Colonic mucosa (tissue), 4 donors: ENCODE measurements around the gene BLOC1S5. TPM values are rescaled to one million over a fixed set of nuclear protein-coding genes. Genes with fewer than 3 reads are reported as not detected.

Experiments
- DNase-seq: peaks from one replicate; pipeline ENCODE4 v3.0.0-alpha.2; 2020
- H3K27ac ChIP-seq: fragments of 200-600 bp; one replicate; pipeline ENCODE4 v1.8.0; 2021
- H3K27me3 ChIP-seq: fragments of 200-600 bp; one replicate; pipeline ENCODE4 v1.8.0; 2021
- H3K36me3 ChIP-seq: fragments of 200-600 bp; one replicate; pipeline ENCODE4 v1.8.0; 2021
- H3K4me1 ChIP-seq: fragments of 200-600 bp; one replicate; pipeline ENCODE4 v1.8.0; 2021; ENCODE audit warnings: mild to moderate bottlenecking
- H3K4me3 ChIP-seq: fragments of 200-600 bp; one replicate; pipeline ENCODE4 v1.8.0; 2021
- H3K9ac ChIP-seq, 2 donors: one replicate each; pipeline ENCODE4 v1.7.0; 2013; ENCODE audit warnings: control low read depth in 2 of 2, low read depth in 2 of 2, low read length in 2 of 2
- H3K9me3 ChIP-seq: fragments of 200-600 bp; one replicate; pipeline ENCODE4 v1.8.0; 2021
- CTCF ChIP-seq: fragments of 200-600 bp; IDR thresholded peaks from one replicate; pipeline ENCODE4 v1.8.0; 2022; ENCODE audit warnings: antibody characterized with exemption, mild to moderate bottlenecking
- intact Hi-C: fragments of 100-400 bp; cut with DNase I; formaldehyde crosslinking; loops from one replicate; pipeline ENCODE4 v1.14.1; 2022
- total RNA-seq, 2 donors: library from RNA; stranded (reverse); fragmentation: NEBNext Ultra II Directional in 1 of 2; extraction: Animal tissue kit (Norgen Biotek cat#: 25700) in 1 of 2; gene quantifications; one replicate each; pipeline ENCODE4 v1.2.1, GENCODE V29; 2021
- donor health status: healthy.
- donor health status: DM: no; HTN: no; CAD: no.
- donor health status: DM: no; HTN: no; CAD: no.

Gene BLOC1S5
- total RNA-seq, 2 donors from 2014 or later = 10.3 to 14.1 TPM

- Histone ChIP-seq H3K9me3 (no peaks in the 10 kb centered on the region), H3K36me3 (no peaks in the 10 kb centered on the region), H3K4me1 (no peaks in the 10 kb centered on the region), H3K4me3 (no peak overlapping the region), H3K27me3 (no peaks in the 10 kb centered on the region), H3K27ac (no peak overlapping the region), H3K9ac (no peak overlapping the region)
- no peak for DNase-seq
- intact Hi-C loops = no loop called here
- TF ChIP-seq CTCF = no peak
Measured at GRCh38 chr6:8084586-8084985, 20.4 kb upstream of the BLOC1S5 start.

DNA sequence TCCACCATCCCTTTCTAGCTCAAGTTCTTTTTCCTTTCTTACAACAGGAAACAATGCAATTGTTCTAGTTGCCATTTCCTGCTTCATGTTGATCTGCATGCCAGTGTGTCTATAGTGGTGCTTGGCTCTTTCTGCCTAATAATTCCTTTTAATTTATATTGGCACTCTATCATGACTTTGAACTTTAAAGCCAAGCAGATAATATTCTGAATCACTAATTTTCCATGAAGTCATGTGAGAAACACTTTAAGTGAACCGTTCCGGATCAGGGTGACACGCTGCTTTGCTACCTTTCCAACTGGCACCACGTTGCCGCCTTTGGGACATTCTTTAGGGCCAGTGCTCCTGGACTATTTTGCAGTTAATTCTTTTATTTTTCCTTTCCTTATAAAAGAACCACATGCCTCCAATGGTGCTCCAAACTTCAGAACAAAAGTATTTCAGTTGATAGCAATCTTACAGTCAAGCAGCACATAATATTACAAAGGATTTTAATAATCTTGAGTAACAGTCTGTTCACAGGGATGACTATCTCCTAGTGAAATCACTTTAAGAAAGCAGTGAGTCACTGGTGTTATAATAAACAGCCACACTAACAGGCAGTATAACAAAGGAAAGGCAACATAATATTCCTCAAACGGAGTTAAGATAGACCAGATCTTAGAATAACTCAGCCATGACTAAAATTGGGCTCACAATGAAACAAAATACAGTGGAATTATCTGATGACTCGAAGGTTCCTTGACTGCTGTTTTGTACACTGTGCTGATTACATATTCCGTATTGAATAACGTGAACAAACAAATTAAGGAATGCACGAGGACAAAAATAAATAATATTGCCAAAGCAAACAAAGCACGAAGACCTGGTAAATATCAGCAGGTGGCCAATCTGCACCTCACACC lies 19.0 kb upstream of the BLOC1S5 start:
- Histone ChIP-seq H3K27ac (no peak overlapping the region), H3K4me1 (no peaks in the 10 kb centered on the region), H3K9ac (no peak overlapping the region), H3K9me3 (no peaks in the 10 kb centered on the region), H3K4me3 (no peak overlapping the region), H3K36me3 (no peaks in the 10 kb centered on the region), H3K27me3 (no peaks in the 10 kb centered on the region)
- intact Hi-C loops = no loop called here
- DNase-seq = no peak
- no peak for TF ChIP-seq CTCF

- TF ChIP-seq CTCF = no peak
- Histone ChIP-seq H3K4me3 (no peak overlapping the region), H3K27me3 (no peaks in the 10 kb centered on the region), H3K9ac (no peak overlapping the region), H3K9me3 (no peaks in the 10 kb centered on the region), H3K4me1 (no peaks in the 10 kb centered on the region), H3K27ac (no peak overlapping the region), H3K36me3 (no peaks in the 10 kb centered on the region)
- intact Hi-C loops = no loop called here
- no peak for DNase-seq
Measured at GRCh38 chr6:8082572-8082953, 18.4 kb upstream of the BLOC1S5 start.

DNA sequence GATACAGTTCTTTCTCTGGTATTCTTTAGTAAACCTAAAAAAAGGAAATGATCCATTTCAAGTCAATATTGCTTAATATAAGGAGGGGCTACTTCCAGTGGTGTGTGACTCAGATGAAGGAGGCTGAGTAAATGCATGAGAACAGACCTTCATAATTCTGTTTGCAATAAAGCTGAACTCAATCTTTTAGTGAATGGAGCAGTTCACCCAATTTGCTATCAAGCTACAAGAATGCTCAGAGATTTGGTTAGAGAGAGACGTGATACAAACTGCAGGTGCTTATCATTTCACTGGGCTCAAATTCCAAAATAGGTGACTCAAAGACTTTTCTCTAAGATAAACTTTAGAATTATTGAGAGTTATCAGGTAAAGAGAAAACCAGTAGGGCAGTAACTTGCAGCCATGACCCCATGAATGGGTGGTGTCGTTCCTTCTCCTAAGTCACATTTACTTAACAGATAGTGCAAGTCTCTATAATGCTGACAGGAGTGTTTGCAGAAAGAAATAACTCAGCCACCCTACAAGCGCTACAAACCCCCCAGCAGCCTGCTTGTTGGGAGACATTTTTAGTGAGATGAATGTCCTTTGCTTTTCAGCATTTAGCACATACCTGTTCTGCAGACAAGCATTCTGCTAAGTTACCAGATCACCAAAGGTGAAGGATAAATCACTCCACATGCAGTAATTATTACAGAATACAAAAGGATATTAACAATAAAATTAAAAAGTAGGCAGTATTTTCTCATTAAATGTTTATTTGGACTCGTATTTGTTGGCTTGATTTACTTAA lies 16.4 kb upstream of the BLOC1S5 start:
- no peaks in the 10 kb centered on the region for H3K36me3 ChIP-seq
- H3K4me3 ChIP-seq = no peak overlapping the region
- H3K9me3 ChIP-seq = no peaks in the 10 kb centered on the region
- no peak overlapping the region for H3K27ac ChIP-seq
- TF ChIP-seq CTCF = no peak
- H3K27me3 ChIP-seq = no peaks in the 10 kb centered on the region
- no peak for DNase-seq
- intact Hi-C loops = no loop called here
- H3K9ac ChIP-seq = no peak overlapping the region
- no peaks in the 10 kb centered on the region for H3K4me1 ChIP-seq

GRCh38 chr6:8079126-8079525 lies 14.9 kb upstream of the BLOC1S5 start:
- intact Hi-C loops = no loop called here
- Histone ChIP-seq H3K4me3 (no peak overlapping the region), H3K27ac (no peak overlapping the region), H3K4me1 (no peaks in the 10 kb centered on the region), H3K9me3 (no peaks in the 10 kb centered on the region), H3K27me3 (no peaks in the 10 kb centered on the region), H3K36me3 (no peaks in the 10 kb centered on the region), H3K9ac (no peak overlapping the region)
- no peak for TF ChIP-seq CTCF
- no peak for DNase-seq
